ENCODE data around the gene TMEM63B. TPM values are rescaled to one million over a fixed set of nuclear protein-coding genes. Genes with fewer than 3 reads are reported as not detected.
"Not testable (repeated sequence)": the region's sequence is repeated elsewhere in the genome, so short reads cannot be mapped to it uniquely, and the experiment has no call there.

Gene TMEM63B
- total and polyA plus RNA-seq, 2 experiments from 2014 or later = 14.1 to 43.2 TPM

DNA sequence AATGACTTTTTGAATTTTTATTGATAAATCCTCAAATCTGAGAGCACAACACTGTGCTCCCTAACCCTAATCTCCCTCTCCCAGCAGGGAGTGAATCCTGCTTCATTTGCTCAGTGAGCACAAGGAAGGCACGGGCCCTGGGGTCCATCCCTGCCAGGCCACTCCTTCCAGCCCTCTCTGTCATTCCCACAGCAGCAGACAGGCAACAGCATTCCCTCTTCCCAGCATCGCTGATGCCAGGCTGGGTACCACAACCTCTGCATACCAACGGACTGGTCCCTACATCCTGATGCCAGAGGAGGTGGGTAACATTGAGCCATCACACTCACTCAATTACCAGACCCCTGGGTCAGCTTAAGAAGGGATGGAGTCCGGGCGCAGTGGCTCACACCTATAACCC is 34.3 kb upstream of the TMEM63B start:
- no peak for TF ChIP-seq EZH2phosphoT487 (IDR thresholded peaks at IDR 0.05; ENCODE audit: insufficient read depth, low read depth)
- TF ChIP-seq EZH2 (IDR thresholded peaks at IDR 0.05; ENCODE audit: insufficient read depth, poor library complexity, severe bottlenecking) = no peak
- no peaks in the 10 kb centered on the region for H3K9me3 ChIP-seq (ENCODE audit: low read depth)
- no peak for DNase-seq
- no peak overlapping the region for H3K4me3 ChIP-seq
- in situ Hi-C loops (cut with MboI) = loop anchor here (25.0 kb wide), 1 partner anchor 431 kb away; no protein-coding TSS in a partner anchor
- H3F3A ChIP-seq (ENCODE audit: insufficient read depth) = peaks cover 5% of the 10 kb centered on the region; the same call in 1 of the 2 replicates
- no peaks in the 10 kb centered on the region for H3K4me1 ChIP-seq (ENCODE audit: insufficient read depth)
- H3K79me2 ChIP-seq (ENCODE audit: insufficient read depth) = no peaks in the 10 kb centered on the region
- H3K9me2 ChIP-seq (ENCODE audit: insufficient read depth) = no peaks in the 10 kb centered on the region
- H4K20me1 ChIP-seq (ENCODE audit: insufficient read depth) = no peaks in the 10 kb centered on the region; the same call in 1 of the 2 replicates
- H3K27ac ChIP-seq = no peak overlapping the region
- H3K27me3 ChIP-seq (replicated peaks; ENCODE audit: insufficient read depth) = no peaks in the 10 kb centered on the region
- H3K9ac ChIP-seq = no peak overlapping the region
- H3K36me3 ChIP-seq (ENCODE audit: low read depth) = no peaks in the 10 kb centered on the region
- no peak overlapping the region for H2AFZ ChIP-seq
- 82 to 84% methylated on average over 5 of the region's 5 CpGs for WGBS, 2 experiments (ENCODE audit: low coverage in 1 of 2, low lambda C conversion rate in 2 of 2, missing lambda C conversion rate in 2 of 2)
- H3K4me2 ChIP-seq (ENCODE audit: unreplicated experiment) = no peak overlapping the region

DNA sequence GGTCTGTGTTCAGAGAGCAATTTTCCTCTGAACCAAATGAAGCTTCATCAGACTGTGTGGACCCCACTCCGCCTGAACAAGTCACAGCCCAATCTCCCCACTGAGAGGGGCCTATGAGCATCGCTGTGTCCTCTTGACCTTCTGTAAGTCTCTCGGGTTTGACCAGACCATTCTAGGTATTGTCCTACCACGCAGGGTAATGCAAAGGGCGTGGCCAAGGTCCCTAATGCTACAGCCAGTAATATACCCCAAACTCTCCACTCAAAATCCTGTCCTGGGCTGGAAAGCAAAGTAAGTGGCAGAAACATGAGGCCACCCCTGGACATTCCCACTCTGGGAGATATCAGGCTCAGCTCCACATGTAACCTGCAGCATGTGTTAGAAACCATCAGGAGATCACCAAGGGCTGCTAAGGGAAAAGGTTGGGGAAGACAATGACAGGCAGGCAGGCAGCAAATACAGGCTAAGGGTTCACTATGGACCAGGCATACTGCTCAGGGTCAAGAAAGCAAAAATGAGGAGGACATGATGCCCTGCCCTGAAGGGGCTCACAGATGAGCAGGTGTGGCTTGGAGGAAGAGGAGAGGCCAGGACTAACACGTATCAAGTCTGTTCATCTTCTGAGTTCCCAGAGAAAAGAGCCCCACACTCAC is 33.5 kb upstream of the TMEM63B start:
- no peak overlapping the region for H3K4me3 ChIP-seq
- H3K4me2 ChIP-seq (ENCODE audit: unreplicated experiment) = no peak overlapping the region
- H3K79me2 ChIP-seq (ENCODE audit: insufficient read depth) = no peaks in the 10 kb centered on the region
- DNase-seq = no peak
- no peak overlapping the region for H3K27ac ChIP-seq
- H3K9ac ChIP-seq = no peak overlapping the region
- in situ Hi-C loops (cut with MboI) = loop anchor here (25.0 kb wide), 1 partner anchor 432 kb away; no protein-coding TSS in a partner anchor
- no peaks in the 10 kb centered on the region for H3K9me2 ChIP-seq (ENCODE audit: insufficient read depth)
- WGBS, 2 experiments (ENCODE audit: low coverage in 1 of 2, low lambda C conversion rate in 2 of 2, missing lambda C conversion rate in 2 of 2) = 93 to 99% methylated on average over 6 of the region's 6 CpGs
- H2AFZ ChIP-seq = no peak overlapping the region
- H3K4me1 ChIP-seq (ENCODE audit: insufficient read depth) = no peaks in the 10 kb centered on the region
- no peaks in the 10 kb centered on the region for H3K9me3 ChIP-seq (ENCODE audit: low read depth)
- no peaks in the 10 kb centered on the region for H3K27me3 ChIP-seq (replicated peaks; ENCODE audit: insufficient read depth)
- no peaks in the 10 kb centered on the region; the same call in 1 of the 2 replicates for H4K20me1 ChIP-seq (ENCODE audit: insufficient read depth)
- H3K36me3 ChIP-seq (ENCODE audit: low read depth) = no peaks in the 10 kb centered on the region
- H3F3A ChIP-seq (ENCODE audit: insufficient read depth) = peaks cover 6% of the 10 kb centered on the region; the same call in 1 of the 2 replicates
- TF ChIP-seq EZH2 (IDR thresholded peaks at IDR 0.05; ENCODE audit: insufficient read depth, poor library complexity, severe bottlenecking) = no peak
- no peak for TF ChIP-seq EZH2phosphoT487 (IDR thresholded peaks at IDR 0.05; ENCODE audit: insufficient read depth, low read depth)

DNA sequence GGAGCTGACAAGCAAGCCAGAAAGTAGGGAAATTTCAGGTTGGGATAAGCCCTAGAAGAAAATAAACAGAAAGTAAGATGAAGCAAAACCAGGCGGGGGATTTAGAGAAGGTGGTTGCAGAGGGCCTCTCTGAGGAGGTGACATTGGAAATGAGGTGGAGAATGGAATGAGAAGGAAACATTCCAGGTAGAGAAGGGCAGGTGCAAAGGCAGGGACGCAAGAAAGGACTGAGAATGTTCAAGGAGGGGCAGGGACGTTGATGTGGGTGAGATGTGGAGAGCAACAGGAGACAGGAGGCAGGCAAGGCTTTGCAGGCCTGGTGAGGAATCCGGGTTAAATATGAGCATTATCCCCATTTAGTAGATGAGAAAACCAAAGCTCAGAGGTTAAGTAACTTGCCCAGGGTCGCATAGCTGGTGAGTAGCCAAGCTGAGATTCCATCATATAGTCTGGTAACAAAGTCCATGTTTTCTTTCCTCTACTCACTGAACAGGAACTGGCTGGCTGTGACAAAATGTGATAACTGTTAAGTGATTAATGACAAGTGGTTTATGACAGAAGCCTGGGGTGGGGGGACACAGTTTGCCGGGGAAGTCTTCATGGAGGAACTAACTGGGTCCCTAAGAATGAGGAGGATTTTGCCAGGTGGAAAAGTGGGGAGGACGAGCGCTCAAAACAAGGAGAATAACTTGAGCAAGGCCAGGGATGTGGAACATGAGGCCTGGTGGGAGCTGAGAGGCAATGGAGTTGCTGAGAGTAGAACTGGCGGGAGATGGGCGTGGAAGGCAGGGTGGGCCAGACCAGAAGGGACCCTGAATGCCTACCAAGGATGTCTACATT is 32.7 kb upstream of the TMEM63B start:
- DNase-seq = no peak
- no peaks in the 10 kb centered on the region for H3K4me1 ChIP-seq (ENCODE audit: insufficient read depth)
- peaks cover 2% of the 10 kb centered on the region; the same call in 1 of the 2 replicates for H3K36me3 ChIP-seq (ENCODE audit: low read depth)
- 93 to 98% methylated on average over 10 of the region's 10 CpGs for WGBS, 2 experiments (ENCODE audit: low coverage in 1 of 2, low lambda C conversion rate in 2 of 2, missing lambda C conversion rate in 2 of 2)
- H3K9me3 ChIP-seq (ENCODE audit: low read depth) = no peaks in the 10 kb centered on the region
- in situ Hi-C loops (cut with MboI) = loop anchor here (25.0 kb wide), 1 partner anchor 432 kb away; no protein-coding TSS in a partner anchor
- no peaks in the 10 kb centered on the region for H3K79me2 ChIP-seq (ENCODE audit: insufficient read depth)
- H3K27ac ChIP-seq = no peak overlapping the region
- H3K9me2 ChIP-seq (ENCODE audit: insufficient read depth) = no peaks in the 10 kb centered on the region
- H3F3A ChIP-seq (ENCODE audit: insufficient read depth) = peaks cover 6% of the 10 kb centered on the region; the same call in 1 of the 2 replicates
- no peak overlapping the region for H3K4me2 ChIP-seq (ENCODE audit: unreplicated experiment)
- no peak overlapping the region for H2AFZ ChIP-seq
- H4K20me1 ChIP-seq (ENCODE audit: insufficient read depth) = no peaks in the 10 kb centered on the region; the same call in 1 of the 2 replicates
- H3K9ac ChIP-seq = no peak overlapping the region
- TF ChIP-seq EZH2phosphoT487 (IDR thresholded peaks at IDR 0.05; ENCODE audit: insufficient read depth, low read depth) (no peak), EZH2 (IDR thresholded peaks at IDR 0.05; ENCODE audit: insufficient read depth, poor library complexity, severe bottlenecking) (no peak)
- H3K4me3 ChIP-seq = no peak overlapping the region
- H3K27me3 ChIP-seq (replicated peaks; ENCODE audit: insufficient read depth) = no peaks in the 10 kb centered on the region

DNA sequence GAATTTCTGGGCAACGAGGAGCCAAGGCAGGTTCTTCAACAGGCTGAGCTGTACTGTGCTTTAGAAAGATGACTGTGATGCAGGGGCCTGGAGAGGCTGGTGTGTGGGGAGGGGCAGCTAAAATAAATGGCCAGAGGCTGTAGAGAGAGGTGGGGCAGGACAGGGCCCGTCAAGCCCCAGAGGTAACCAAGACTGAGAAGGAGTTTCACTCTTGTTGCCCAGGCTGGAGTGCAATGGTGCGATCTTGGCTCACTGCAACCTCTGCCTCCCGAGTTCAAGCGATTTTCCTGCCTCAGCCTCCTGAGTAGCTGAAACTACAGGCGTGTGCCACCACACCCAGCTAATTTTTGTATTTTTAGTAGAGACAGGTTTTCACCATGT is 32.1 kb upstream of the TMEM63B start:
- not testable (repeated sequence) for H4K20me1 ChIP-seq (ENCODE audit: insufficient read depth)
- in situ Hi-C loops (cut with MboI) = loop anchor here (25.0 kb wide), 1 partner anchor 433 kb away; no protein-coding TSS in a partner anchor
- 85 to 86% methylated on average over 6 of the region's 6 CpGs for WGBS, 2 experiments (ENCODE audit: low coverage in 1 of 2, low lambda C conversion rate in 2 of 2, missing lambda C conversion rate in 2 of 2)

More for the DNA sequence above, 32.1 kb upstream of the TMEM63B start:
- not testable (repeated sequence) for H3K4me3 ChIP-seq; H3F3A ChIP-seq (ENCODE audit: insufficient read depth); H3K79me2 ChIP-seq (ENCODE audit: insufficient read depth); H3K4me2 ChIP-seq (ENCODE audit: unreplicated experiment); H3K4me1 ChIP-seq (ENCODE audit: insufficient read depth); H3K9me3 ChIP-seq (ENCODE audit: low read depth); H3K27ac ChIP-seq; H3K9ac ChIP-seq; DNase-seq; H3K36me3 ChIP-seq (ENCODE audit: low read depth); H3K27me3 ChIP-seq (replicated peaks; ENCODE audit: insufficient read depth); H3K9me2 ChIP-seq (ENCODE audit: insufficient read depth); H2AFZ ChIP-seq
